Esophagus mucosa (tissue), 1 donor: ENCODE data around the gene VPREB1. TPM values are rescaled to one million over a fixed set of nuclear protein-coding genes. Genes with fewer than 3 reads are reported as not detected.
A peak's percentile ranks its signal among the peaks of the same experiment; 100 is the strongest.

Experiments
- ATAC-seq: fragments of 200-7000 bp; cut with Tn5 transposase; one replicate; pipeline ENCODE4 v1.9.1; 2020
- total RNA-seq: library from RNA; stranded (reverse); gene quantifications from one replicate; pipeline ENCODE4 v1.2.4, GENCODE V29; 2023
- donor health status: DM: yes; HTN: yes; CAD: no.

Gene VPREB1
- total RNA-seq, 1 donor from 2014 or later: not detected

GRCh38 chr22:22214819-22215329 is 29.7 kb upstream of the VPREB1 start:
- ATAC-seq: no peak

GRCh38 chr22:22215659-22216449 is 28.7 kb upstream of the VPREB1 start:
- ATAC-seq: no peak

DNA sequence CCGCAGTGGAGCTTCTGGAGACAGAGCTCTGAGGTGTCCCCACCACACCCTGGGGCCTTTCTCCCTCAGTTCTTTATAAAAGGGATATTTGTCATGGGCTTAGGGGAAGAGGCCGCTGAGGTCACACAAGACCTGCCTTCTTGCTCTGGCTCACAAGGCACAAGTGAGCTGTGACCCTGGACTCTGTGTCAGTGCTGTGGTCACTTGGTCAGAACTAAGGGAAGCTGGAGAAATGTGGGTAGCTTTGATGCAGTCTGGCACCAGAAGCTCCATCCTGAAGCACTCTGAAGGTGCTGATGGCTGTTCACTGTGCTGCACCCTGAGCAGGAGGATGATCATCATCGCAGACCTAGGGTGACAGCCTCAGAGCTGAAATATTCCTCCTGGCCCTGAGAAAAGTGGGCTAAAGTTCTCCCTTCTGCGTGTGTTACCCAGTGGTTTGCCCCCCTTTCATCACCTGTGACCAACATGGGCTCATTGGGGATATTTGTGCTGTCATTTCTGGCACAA is 28.1 kb upstream of the VPREB1 start:
- no peak for ATAC-seq

- ATAC-seq: no peak
Observed at GRCh38 chr22:22218302-22218701, 26.3 kb upstream of the VPREB1 start.

DNA sequence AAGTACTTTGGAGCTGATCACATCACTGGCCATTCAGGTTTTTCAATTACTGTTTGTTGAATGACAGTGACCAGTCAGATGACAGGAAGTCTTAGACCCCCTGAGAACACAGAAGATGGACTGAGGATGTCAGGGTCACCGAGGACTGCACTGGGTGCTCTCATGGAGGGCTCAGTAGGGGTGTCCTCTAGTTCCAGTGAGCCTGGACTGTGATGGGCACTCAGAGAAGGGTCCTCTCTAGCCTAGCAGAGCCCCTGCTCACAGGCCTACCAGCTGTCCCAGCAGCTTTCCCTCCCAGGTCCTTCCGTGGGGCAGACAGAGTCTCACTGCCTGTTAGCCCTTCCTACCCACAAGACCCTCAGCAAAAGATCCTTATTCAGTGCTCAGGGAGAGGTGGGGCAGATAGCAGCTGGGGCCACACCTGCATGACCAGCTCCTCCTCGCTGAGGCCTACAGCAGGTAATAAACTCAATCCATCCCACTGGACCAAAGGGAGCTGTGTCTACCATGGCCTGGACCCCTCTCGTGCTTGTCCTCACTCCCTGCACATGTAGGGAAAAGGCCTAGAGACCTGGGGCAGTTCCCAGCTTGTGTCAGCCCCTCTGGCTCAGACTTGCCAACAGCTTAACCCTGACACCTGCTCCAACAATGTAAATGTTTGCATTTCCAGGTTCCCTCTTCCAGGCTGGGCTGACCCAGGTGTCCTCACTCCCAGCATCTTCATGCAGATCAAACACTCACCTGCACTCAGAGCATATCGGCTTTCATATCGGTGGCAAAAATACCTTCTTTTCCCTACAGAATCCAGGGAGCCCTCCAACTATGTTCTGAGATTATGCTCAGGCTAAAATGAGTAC is 25.2 kb upstream of the VPREB1 start:
- no peak for ATAC-seq

GRCh38 chr22:22221043-22221442 is 23.5 kb upstream of the VPREB1 start:
- peak; percentile 26 for ATAC-seq

GRCh38 chr22:22226448-22227187 is 18.0 kb upstream of the VPREB1 start:
- no peak for ATAC-seq

GRCh38 chr22:22228421-22228820 is 16.2 kb upstream of the VPREB1 start:
- no peak for ATAC-seq

DNA sequence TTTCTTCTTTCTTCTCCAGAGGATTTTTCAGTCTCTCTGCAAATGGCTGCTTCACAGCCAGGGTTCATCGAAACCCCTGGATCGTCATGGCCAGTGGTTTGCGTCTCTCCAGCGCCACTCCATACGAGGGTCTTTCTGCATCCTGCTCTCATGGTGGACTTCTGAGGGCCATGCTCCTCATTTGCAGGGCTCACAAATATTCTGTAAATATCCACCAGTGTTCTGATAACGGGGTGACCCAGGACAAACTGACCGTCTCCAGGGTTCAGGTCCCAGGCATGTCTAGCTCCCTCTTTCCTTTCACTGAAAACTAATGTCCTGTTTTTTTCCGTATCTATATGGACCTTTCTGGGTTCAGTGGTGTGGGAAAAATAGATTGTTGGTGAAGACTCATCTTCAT is 15.7 kb upstream of the VPREB1 start:
- no peak for ATAC-seq

GRCh38 chr22:22229683-22230420 is 14.7 kb upstream of the VPREB1 start:
- ATAC-seq: no peak

- no peak for ATAC-seq
Observed at GRCh38 chr22:22230438-22230837, 14.1 kb upstream of the VPREB1 start.

DNA sequence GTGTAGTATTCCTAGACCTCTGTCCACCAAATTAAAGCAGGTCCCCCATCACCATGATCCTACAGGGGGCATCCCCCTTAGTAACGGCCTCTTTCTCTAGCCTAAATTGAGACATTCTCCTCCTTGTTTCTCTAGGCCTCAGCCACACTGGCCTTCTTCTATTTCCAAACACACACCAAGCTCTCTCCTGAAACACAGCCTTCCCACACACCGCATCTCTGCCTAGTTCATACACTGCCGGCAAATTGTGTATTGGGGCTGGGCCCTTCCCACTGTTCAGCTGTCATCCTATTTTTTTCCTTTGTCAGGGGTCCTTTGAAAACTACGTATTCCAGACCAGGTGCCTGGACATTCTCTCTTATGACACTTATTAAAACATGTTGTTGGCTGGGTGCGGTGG is 11.5 kb upstream of the VPREB1 start:
- no peak for ATAC-seq

DNA sequence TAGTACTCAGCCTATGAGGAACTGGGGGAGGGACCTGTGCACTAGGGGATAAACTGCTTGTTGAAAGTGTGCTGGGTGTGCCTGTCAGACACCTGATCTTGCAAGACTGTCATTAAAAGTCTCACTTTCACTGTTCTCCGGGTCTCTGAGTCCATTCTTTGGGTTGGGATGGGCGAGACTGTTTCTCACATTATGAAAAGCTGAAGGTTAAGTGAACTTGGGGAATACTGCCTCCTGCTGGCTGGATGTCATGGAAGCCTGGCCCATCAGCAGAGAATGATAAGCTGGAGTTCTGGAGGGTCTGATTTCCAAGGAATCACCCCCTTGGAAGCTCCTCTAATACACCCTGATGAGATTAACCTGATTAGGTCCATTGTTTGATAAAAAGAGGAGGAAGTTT is 9.0 kb upstream of the VPREB1 start:
- ATAC-seq: no peak

GRCh38 chr22:22237521-22237920 is 7.1 kb upstream of the VPREB1 start:
- no peak for ATAC-seq

DNA sequence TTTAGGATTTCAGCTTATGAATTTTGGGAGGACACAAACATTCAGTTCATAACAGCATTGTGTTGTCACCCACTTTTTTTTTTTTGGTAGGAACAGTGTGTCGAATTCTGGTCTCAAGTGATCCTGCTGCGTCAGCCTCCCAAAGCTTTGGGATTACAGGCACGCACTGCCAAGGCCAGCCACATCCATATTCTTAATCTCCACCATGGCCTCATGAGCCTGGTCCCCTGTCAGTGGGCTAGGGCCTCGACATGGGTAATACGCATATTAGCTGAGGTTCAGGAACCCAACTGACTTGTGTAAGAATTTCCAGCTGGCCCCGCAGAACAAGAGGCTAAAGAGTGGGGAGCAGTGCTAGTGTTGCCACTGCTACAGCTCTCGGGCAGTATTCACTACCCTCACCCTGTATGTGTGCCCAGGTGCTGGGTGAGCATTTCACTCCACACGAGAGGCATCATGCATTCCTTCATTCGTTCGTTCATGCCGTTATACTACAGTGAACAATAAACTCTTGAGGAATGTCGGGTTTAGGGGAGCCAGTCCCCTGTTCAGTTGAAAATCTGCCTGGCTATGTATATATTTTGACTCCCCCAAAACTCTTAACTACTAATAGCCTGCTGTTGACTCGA is 5.2 kb upstream of the VPREB1 start:
- ATAC-seq: no peak

- ATAC-seq: no peak
Observed at GRCh38 chr22:22241554-22241898, 3.1 kb upstream of the VPREB1 start.

GRCh38 chr22:22242488-22242887 is 2.1 kb upstream of the VPREB1 start:
- ATAC-seq: no peak

DNA sequence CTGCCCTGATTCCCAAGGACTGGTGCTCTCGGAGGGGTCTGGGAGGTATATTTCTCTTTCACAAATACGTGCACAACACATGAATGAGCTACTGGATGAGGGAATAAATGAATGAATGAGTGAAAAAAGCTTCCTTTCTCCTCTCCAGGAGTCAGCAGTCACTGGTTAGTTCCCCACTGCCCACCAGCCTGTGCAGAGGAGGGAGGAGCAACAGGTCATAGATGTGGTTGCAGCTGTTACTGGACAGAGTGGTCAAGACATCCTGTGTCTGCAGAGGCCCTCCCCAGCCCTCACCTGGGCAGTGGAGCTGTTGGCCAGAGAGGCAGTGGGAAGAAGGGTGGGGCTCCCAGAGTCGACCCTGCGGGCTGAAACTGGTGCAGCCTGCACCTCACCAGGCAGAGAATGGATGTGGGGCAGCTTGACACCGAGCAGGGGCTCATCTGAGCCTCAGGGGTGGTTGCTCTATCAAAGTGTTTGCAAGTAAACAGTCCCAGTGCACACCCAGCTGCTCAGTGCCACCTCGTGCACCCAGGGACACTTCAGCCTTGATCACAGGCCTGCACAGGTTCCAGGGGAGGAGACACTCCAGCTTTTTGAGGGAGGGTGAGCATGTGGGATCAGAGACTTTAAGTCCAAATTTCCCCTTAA is 1.4 kb upstream of the VPREB1 start:
- ATAC-seq: no peak

DNA sequence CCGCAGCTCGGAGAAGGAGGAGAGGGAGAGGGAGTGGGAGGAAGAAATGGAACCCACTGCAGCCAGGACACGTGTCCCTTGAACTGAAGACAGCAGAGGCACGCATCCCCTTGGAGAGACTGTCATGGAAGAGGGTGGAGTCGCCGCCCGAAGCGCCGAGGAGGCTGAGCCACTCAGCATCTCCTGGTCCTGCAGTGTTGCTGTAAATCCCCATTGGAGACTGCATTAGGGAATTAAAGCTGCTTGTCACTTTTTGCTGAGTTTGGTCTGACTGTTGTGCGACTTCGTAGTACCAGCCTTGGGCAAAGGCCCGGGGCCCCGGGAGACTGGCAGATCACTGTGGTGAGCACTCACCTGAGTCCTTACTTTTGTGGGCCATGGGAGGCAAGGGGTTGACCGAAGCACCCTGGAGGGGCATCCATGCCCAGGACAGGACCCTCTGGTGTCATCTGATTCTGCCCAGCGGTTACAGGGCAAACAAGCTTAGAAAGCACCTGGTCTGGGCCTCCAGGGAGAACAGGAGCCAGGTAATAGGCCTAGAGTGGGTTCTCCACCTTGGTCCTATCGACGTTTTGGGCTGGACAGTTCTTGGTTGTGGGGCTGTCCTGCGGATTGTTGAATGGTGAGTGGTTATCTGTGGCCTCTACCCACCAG is 797 bp downstream of the VPREB1 start:
- no peak for ATAC-seq

- ATAC-seq: no peak
Observed at GRCh38 chr22:22245935-22246525, 1.4 kb downstream of the VPREB1 start.
